GM21390 (cell line): ENCODE results near the gene CNN1.
"Not testable (repeated sequence)": the region's sequence is repeated elsewhere in the genome, so short reads cannot be mapped to it uniquely, and the experiment has no call there.

Source experiments
- ATAC-seq: cut with Tn5 transposase; IDR thresholded peaks from one replicate; pipeline ENCODE4 v1.9.1; 2021; ENCODE audit not compliant: unreplicated experiment

The CNN1 gene

GRCh38 chr19:11598746-11599145 lies 60.1 kb downstream of the CNN1 start:
- ATAC-seq, result no peak

- not testable (repeated sequence) for ATAC-seq
Measured at GRCh38 chr19:11599704-11600103, 61.1 kb downstream of the CNN1 start.
